Measurements from ENCODE around the gene HEMK1.

HEMK1 gene

DNA sequence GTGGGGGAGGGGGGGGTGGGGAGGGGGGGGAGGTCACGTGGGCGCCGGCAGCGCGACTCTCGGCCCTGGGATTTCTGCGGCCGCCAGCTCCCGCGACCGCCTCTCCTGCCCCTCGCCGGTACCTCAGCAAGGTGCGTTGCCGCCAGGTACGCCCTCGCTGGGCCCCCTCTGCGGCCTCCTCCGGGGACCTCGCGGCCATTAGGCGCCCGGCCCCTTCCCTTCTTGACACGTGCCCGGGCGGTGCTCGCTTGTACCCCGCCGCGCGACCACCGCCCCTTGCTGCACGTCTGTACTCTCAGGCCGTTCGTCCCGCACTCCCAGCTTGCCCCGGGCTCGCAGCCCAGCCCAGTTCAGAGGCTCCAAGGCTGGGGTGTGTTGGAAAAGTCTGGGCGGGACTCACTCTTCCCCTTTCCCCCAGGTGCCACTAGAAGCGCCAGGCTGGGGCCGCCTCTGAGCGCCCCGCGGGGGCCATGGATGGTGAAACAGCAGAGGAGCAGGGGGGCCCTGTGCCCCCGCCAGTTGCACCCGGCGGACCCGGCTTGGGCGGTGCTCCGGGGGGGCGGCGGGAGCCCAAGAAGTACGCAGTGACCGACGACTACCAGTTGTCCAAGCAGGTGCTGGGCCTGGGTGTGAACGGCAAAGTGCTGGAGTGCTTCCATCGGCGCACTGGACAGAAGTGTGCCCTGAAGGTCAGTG lies 47.9 kb downstream of the HEMK1 start, which contains the start of gene MAPKAPK3:
MAPKAPK3 (plus strand) TSS at position 56 of the 696 bp plus-strand sequence; CDS start at position 471, 415 bp downstream.
- peak; percentile 41 for DNase-seq

DNA sequence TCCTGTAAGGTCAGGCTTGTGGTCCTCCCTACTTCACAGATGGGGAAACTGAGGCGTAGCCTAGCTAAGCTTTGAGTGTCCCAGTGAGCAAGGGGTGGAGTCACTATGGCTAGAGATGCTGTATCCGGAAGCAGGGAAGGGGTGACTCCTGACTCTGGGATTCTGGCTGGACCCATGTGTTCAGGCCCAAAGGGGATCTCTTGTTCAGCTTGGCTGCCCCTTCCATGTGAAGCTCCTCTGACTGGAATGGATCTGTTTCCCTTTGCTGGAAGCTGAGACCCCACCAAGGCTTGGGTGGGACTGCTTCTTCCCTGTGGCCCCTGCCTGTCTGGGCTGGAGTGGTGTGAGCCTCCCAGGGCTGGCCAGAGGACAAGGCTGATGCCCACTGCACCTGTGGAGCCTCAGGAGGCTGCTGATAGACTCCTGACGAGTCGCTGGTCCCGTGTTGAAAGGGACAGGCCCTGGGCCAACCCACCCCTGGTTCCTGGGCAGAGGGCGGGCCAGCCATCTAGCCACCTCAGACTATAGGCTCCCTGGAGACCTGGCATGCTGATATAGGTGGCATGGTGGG lies 48.7 kb downstream of the HEMK1 start:
- no peak for DNase-seq

DNA sequence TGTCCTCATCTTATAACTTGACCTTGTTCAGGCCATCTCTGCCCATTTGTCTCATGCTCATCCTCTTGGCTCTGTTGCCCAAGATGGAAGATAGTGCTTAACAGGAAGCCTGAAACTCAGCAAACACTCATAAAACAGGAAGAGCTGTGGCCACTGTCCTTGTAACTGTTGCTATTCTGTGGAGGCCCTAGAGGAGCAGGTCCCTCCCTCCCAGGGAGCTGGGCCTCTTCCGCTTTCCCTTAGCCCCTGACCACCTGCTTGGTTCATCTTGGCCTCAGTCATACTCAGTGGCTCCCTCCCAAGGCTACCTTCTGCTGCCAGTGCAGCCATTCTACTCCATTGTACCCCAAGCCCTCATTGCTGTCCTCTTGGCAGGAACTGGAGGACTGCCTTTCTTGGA lies 51.1 kb downstream of the HEMK1 start:
- DNase-seq, result peak; percentile 67

DNA sequence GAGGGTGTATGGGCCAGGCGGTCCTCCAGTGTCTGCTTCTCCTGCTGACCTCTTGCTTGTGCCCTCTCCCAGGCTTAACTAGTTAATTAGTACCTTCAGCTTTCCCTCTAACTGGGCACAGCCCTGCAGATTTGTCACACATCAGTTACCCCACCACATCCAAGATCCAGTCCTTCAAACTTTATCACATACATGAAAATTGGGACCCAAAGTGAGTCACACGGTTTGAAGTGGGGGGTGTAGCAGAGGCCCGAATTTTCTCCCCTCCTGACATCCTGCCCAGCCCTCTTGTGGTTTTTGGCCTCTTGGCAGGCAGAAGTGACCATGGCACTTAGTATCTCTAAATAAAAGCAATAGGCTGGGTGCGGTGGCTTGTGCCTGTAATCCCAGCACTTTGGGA lies 51.5 kb downstream of the HEMK1 start:
- no peak for DNase-seq

DNA sequence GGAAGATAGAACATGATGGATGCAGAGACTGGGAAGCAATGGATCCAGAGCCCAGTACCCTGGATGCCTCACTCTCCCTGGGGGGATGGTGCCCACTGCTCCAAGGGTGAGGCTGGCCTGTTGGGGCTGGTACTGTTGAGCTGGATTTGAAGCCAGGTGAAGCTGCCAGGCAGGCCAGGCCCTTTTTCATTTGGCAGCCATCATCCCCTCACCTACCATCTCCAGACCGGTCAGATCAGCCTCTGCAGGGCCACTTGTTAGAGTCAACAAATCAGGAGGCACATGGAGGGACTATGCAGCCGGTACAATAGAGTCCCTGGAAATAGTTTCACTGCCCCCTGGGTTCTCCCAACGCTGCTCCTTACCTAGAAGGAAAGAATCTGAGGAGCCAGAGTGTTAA lies 53.6 kb downstream of the HEMK1 start:
- no peak for DNase-seq

DNA sequence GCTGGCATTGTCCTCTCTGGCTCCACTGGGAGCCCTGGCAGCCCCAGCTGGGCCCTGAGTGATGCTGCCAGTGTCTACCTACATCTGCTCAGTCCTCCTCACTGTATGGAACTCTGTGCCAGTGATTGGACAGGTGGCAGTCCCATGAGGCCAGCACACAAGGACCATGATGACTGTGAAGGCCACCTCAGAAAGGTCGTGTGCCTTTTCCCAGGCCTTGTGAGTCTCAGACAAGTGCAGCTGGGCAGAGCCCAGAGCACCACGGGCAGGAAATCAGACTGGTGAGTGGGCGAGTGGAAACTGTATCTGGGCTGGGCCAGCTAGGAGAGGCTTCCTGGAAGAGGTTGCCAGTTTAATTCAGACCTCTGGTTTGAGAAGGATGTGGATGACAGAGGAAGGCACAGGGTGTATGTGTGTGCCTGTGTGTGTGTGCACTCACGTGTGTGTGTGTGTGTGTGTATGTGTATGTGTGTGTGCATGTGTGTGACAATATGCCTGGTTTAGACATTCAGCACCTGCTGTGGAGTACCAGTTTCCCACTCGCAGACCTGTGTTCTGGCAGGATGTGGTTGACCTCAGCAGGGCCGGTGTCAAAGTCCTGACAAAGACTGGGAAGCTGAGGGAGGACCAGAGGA lies 54.6 kb downstream of the HEMK1 start:
- DNase-seq, result no peak

DNA sequence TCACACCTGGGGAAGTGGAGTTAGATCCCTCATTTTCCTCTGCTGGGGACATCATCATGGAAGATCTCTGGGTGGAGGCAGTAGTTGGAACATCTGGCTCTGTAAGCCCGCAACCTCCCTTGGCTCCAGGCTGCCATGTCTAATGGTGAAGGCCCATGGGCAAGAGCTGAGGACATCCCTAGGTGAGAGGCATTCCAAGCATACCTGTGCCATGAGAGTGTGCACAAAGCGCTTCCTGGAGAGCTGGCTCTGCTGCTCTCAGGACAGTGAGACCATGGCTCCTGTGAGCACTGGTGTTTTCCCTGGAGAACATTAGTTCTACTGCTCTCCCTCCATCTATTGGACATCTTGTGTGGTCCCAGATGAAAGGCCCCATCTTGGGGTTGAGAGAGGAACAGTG lies 55.3 kb downstream of the HEMK1 start:
- DNase-seq, result no peak

DNA sequence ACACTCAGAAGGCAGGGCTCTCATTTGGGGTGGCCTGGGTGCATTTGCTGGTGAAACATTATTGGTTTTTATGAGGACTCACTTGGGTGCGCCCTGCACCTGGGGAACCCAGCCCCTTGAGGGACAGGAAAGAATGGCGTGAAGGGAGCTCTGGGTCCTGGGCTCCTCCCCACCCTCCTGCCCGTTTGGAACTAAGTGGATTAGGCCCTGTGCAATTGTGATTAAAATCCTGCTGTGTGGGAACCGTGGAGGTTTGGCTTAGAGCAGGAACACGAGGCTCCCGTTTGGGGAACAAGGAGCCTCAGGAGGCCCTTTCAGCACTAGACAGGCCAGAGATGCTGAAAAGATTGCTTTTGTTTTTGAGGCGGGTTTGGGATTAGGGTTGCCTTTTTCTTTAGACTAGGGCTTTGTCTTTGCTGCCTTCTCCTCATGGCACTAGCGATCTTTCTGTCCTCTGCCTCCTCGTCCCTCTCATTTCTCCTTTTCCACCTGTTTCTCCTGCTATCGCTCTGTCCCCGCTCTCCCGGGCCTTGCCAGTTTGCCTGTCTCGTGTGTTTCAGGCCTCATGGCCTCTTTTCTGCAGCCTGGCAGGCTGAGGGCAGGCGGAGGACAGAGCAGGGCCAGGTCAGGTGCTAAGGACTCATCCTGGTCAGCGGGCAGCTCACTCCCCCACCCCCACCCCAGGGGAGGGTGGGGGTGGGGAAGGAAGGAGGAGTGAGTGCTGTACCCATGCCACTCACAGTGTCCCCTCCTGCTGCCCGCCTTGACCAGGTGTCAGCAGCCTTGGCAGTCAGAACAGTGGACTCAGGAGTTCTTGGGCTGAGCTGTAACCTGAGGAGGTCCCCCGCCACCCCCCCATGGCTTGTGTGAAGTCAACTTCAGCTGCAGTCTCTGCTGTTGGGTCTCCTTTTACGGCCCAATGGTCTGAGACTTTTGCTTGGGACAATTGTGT lies 56.2 kb downstream of the HEMK1 start:
- no peak for DNase-seq

DNA sequence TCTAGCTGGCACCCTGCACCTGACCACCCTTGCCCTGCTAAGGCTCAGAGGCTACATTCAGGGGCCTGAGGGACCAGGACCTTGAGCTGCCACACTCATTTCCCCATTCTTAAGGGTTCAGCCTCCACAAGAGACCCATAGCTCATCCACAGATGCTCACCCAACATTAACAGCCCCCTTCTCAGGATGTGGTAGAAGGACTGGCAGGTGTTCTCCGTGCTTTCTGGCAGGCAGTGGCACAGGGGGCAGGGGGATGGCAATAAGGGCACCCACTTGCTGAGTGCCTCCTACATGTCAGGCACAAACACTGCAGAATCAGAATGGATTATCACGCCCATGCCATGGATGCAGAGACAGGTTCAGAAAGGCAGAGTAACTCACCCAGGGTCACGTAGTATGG lies 57.1 kb downstream of the HEMK1 start:
- DNase-seq, result no peak

DNA sequence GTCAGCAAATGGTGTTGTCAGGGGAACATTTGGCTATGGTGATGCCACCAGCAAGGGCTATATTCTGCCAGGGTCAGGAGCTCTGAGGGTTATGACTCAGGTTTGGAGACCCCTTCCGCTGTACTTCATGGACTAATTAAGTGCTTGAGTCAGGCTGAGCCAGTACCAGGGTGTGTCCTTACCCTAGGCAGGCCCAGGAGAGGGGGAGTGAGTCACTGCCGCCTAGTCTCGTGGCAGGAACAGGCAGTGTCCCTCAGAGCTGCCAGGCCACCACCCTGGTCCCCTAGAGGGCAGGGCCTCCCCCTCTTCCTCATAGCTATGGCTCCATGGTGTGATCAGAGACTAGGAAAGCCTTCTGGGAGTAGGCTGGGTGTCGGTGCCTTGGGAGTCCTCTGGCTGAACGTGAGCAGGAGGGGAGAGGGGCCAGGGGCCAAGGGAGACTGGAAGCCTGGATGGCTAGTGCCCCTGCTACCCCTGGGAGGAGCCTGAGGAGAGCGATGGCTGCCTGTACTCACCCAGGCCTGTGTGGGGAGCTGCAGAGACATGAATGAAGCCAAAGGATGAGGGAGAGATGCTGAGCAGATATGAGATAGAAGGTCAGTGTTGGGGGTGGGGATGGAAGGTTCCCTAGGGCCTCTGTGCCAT lies 58.2 kb downstream of the HEMK1 start:
- DNase-seq, result peak; percentile 79

DNA sequence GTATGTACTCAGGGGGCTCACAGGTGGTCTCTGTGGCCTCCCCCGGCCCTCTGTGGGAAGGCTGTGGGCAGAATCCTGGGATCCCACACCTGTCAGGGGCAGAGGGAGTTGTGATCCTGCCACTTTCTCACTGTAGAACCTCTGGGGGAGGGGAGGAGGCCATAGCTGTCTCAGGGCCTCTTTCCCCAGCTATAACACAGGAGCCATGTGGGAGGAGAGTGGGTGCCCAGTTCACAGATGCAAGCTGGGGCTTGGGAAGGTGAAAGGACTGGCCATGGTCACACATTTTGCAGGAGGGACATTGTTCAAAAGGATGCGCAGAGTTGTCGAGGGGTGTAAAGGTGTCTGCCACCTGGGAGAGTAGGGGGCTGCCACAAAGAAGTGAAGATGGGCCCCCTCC lies 59.3 kb downstream of the HEMK1 start:
- DNase-seq, result no peak

DNA sequence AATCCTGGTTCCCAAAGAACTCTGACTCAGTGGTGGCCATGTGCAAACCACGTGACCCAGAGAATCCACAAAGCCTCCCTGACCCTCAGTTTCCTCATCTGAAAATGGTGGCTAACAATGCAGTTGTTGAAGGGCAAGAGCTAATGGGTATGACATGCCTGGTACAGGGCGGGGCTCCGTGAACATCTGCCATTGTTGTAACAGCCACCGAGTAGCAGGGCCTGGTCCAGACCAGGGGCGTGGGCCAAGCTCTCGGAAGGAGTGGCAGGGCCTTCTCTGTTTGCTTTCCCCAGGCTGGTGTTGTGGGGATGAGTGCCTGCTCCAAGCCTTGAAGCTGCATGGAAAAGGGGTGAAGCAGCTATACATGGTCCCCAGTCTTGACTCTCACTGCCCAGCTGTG lies 61.1 kb downstream of the HEMK1 start:
- no peak for DNase-seq

DNA sequence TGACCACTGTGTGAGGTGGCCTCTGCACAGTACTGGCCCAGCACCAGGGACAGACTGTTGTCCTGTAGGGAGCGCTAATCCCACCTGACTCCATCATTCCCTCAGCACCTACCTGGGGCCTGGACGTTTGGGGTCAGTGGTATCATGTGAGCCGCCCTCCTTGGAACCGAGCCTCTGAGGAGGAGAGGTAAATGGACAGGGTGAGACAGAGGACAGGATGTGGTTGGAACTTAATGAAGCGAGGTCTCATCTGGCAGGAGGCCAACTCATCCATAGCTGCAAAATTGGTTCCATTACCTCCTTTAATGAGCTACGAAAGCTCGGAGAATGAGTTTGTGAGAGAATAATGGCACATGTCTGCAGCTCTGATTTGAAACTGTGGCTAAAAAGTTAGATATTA lies 61.6 kb downstream of the HEMK1 start:
- DNase-seq, result no peak

DNA sequence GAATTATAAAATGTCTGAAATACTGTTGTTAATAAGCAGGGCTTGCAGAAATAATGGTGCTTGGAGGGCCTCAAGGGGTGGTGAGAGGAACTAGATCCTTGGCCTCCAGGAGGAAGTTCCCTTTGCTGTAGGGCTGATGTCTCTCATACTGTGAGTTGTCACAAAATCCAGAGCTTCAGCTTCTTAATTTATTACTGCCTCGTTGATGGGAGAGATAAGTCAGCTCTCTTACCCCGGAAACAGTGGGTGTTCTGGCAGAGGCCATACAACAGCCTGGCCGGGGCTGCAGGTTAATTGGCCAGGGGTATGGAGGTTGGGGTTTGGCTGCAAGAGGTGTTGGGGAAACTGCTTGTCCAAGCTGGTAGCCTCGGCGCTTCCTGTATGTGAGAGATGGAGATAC lies 63.1 kb downstream of the HEMK1 start:
- DNase-seq, result no peak

DNA sequence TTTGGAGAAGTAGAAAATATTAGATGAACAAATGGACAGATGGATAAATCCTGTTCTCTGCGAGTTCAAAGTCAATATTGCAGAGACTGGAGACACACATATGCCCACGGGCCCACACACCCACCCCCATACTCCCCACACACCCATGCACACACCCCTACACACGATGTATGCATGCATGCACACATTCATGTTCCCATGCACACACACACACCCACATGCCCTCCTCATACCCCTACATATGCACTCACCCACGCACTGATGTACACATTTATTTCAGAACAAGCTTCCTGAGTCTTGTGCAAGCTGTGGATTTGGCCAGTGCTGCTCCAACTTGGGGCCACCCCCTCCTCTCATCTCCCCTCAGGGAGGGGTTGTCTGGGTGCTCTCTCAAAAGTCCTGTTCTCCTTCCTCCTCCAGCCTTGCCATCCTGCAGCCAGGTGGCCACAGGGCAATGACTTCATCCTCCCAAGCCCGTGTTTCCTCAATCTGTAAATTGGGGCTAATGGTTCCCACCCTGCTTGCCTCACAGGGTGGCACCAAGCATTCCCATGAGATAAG lies 64.0 kb downstream of the HEMK1 start:
- DNase-seq, result no peak

DNA sequence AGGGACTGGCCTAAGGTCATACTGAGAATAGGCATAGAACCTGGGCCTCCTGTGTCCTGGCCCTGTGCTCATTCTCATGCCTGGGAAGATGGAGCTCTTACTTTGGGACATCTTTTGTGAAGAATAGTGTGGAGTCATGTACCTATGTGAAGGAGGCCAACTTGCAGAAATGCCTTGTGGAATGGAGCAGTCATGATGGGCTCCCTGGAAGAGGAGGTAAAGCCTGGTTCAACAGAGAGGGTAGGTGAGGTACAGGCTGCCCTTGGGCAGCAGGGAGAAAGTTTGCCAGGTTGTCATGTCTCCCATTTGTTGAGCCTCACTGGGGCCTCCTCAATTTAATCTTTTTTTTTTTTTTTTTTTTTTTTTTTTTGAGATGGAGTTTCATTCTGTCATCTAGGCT lies 65.7 kb downstream of the HEMK1 start:
- DNase-seq, result no peak

DNA sequence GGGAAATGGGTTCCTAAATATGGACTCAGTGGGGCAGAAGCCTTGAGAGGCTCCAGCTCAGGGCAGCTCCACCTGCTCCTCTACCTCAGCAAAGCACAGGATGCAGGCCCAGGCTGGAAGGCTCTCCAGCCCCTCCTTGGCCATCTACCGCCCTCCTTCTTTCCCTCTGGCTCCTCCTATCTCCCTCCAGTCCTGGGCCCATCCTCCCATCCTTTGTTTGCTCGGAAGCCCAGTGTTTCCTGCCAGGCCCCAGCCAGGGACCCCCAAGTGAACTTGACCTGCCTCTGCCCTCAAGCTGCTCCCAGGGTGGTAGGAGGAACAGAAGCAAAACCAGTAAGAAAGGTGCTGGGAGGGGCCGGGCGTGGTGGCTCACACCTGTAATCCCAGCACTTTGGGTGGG lies 67.7 kb downstream of the HEMK1 start:
- DNase-seq, result no peak

DNA sequence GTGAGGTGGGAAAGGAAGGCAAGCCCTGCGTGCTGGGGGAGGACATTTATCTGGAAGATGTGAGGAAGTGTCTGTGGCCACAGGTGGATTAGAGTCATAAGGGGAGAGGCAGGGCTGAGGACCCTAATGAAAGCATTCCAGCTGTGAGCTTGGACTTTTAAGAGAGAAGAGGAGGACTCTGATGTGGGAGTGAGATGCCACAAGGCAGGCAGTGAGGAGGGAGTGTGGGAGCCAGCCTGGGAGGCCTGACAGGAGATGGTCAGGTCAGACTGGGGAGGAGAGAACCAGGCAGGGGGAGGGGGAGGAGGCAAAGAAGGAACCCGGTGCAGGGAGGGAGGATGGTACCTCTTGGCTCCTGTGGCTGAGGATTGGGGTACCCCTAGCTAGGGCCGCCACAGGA lies 68.6 kb downstream of the HEMK1 start:
- no peak for DNase-seq

DNA sequence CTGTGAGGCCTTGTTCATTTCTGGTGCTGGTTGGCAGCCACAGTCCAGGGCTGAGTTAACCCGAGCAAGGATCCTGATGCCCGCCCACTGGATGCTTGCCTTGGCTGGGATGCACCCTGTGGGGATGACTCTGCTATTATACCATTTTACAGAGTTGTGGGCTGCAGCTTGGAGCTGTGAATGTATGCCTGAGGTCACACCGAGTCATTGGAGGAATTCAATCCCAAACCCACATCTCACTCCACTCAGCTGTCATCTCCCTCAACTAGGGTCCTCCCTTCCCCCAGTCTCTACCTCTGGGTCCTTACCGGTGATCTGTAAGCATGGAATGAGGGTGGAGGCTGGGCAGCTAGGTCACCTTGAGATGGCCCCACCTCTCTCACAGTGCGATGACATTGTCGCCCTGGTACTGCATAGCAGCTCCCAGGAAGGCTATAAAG lies 69.8 kb downstream of the HEMK1 start:
- no peak for DNase-seq

DNA sequence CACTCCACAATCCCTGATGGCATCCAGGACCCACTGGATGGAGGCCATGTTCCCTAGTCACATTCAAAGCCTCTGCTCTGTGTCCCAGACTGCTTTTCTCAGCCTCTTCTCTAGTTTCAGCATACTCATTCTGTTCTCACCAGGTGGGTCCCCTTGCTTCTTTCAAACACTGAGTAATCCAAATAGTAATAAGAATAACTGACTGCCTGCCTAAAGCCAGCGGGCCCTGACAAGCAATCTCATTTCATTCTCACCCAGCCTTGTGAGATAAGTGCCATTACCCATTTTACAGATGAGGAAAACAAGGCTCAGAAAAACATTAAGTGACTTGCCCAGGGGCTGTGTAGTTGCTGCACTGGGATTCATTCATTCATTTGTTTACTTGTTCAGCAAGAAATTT lies 73.1 kb downstream of the HEMK1 start:
- DNase-seq, result no peak

DNA sequence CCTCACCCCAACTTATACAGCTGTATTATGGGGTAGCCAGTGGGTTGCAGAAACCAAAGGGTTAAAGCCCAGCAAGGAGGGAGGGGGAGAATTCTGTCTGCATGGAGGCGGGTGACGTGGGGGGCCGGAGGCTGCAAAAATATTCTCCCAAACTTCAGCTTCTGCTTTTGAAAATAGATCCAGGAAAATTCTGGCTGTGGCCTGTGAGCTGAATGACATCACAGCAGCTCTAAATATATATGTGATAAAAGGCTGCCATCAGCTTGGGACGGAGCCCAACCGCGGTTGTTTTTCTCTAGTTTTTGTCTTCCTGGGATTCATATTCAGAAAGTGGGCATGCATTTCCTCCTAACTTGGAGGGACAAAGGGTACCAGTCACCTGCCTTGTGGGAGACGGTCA lies 75.2 kb downstream of the HEMK1 start:
- DNase-seq, result no peak

DNA sequence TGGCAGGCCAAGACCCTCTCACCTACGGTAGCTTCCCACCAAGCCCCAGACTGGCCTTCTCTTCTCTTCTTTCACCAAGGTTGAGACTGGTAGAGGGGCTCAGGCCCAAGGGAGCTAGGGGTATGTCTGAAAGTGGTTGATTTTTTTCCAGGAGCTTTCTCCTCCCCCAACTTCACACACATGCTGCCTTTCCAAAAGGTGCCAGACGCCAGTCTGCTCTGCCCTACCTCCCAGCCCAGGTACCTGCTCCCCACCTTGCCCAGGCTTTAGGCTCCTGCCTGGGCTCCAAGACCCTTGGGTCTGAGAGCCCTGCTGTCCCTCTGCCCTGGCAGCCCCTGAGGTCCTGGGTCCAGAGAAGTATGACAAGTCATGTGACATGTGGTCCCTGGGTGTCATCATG lies 76.1 kb downstream of the HEMK1 start:
- DNase-seq, result no peak
